Stimulated activated CD4-positive, alpha-beta T cell treated with anti-CD3 and anti-CD28 coated beads, Interleukin-2, amount 100 ng/mL, for 4 hours (primary cell): ENCODE results near the gene ATP8A1.

Experiments used
- DNase-seq: peaks from one replicate; pipeline ENCODE4 v3.0.0-alpha.2; 2020; ENCODE audit warnings: low read depth

ATP8A1 gene

GRCh38 chr4:42626629-42627146, 30.2 kb downstream of the ATP8A1 start:
- DNase-seq: no peak

GRCh38 chr4:42625329-42625728, 31.6 kb downstream of the ATP8A1 start:
- DNase-seq: no peak

GRCh38 chr4:42624551-42624950, 32.4 kb downstream of the ATP8A1 start:
- no peak for DNase-seq

- DNase-seq: no peak
These were observed 38.9 kb downstream of the ATP8A1 start for GRCh38 chr4:42618023-42618422.

GRCh38 chr4:42617030-42617429, 39.9 kb downstream of the ATP8A1 start:
- no peak for DNase-seq

- DNase-seq: no peak
These were observed 40.3 kb downstream of the ATP8A1 start for GRCh38 chr4:42616572-42616971.

- DNase-seq: no peak
These were observed 41.7 kb downstream of the ATP8A1 start for GRCh38 chr4:42615131-42615763.

- no peak for DNase-seq
These were observed 44.0 kb downstream of the ATP8A1 start for GRCh38 chr4:42612898-42613297.

GRCh38 chr4:42610941-42611340, 46.0 kb downstream of the ATP8A1 start:
- no peak for DNase-seq

- no peak for DNase-seq
These were observed 47.9 kb downstream of the ATP8A1 start for GRCh38 chr4:42609051-42609450.

GRCh38 chr4:42608551-42608950, 48.4 kb downstream of the ATP8A1 start:
- DNase-seq: no peak

GRCh38 chr4:42607011-42607726, 49.7 kb downstream of the ATP8A1 start:
- no peak for DNase-seq

GRCh38 chr4:42605264-42605663, 51.6 kb downstream of the ATP8A1 start:
- no peak for DNase-seq

- no peak for DNase-seq
These were observed 53.0 kb downstream of the ATP8A1 start for GRCh38 chr4:42603862-42604261.

GRCh38 chr4:42600578-42600977, 56.3 kb downstream of the ATP8A1 start:
- DNase-seq: no peak

GRCh38 chr4:42596918-42597317, 60.0 kb downstream of the ATP8A1 start:
- no peak for DNase-seq

- DNase-seq: no peak
These were observed 62.0 kb downstream of the ATP8A1 start for GRCh38 chr4:42594888-42595287.

GRCh38 chr4:42588909-42589308, 68.0 kb downstream of the ATP8A1 start:
- DNase-seq: no peak

- DNase-seq: no peak
These were observed 70.1 kb downstream of the ATP8A1 start for GRCh38 chr4:42586775-42587174.

- no peak for DNase-seq
These were observed 77.0 kb downstream of the ATP8A1 start for GRCh38 chr4:42579903-42580302.

GRCh38 chr4:42578187-42578586, 78.7 kb downstream of the ATP8A1 start:
- no peak for DNase-seq

GRCh38 chr4:42574870-42575430, 82.0 kb downstream of the ATP8A1 start:
- DNase-seq: no peak

GRCh38 chr4:42573249-42573648, 83.7 kb downstream of the ATP8A1 start:
- DNase-seq: no peak
